ENCODE measurements around the gene ZNF367.
A peak's percentile ranks its signal among the peaks of the same experiment; 100 is the strongest.

The ZNF367 gene

GRCh38 chr9:96418083-96418919, at the start of gene ZNF367:
ZNF367 (minus strand) TSS chr9:96418370; CDS start chr9:96418032, 338 bp downstream.
- DNase-seq (ENCODE audit: low read depth in 2 of 2): peak; percentile 81 to 91

DNA sequence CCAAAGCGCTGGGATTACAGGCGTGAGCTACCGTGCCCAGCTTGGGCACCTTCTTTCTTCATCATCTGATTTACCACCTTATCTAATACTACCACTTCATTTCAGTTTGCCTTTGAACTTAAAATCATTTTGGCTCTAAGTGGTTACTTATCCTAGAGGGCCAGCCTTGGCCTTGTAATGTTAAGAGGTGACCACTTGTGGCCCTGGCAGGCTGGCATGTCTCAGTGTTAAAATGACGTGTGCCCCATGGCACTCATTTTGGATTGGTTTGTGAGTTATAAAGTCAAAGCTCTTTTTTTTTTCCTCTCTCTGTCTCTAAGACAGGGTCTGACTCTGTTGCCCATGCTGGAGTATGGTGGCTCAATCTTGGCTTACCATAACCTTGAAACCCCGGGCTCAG, 49.6 kb upstream of the ZNF367 start:
- DNase-seq (ENCODE audit: low read depth in 2 of 2): no peak

DNA sequence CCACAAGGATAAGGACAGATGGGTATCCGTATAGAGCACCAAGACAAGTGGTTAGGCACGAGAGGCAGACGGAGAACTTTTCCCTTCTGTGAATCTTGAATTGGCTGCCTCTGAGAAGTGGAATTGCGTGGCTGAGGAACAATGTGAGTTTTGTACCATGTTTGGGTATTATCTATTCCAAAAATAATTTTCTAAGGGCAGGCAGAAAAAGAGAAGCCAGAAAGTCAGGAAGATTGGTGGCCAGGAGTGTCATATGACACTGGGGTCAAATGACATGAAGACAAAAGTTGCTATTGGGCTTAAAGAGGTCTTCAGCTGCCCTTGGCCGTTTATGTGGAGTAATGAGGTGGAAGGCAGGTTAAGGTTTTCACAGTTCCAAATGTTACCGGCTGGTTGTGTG, 46.3 kb upstream of the ZNF367 start:
- no peak for DNase-seq (ENCODE audit: low read depth in 2 of 2)

DNA sequence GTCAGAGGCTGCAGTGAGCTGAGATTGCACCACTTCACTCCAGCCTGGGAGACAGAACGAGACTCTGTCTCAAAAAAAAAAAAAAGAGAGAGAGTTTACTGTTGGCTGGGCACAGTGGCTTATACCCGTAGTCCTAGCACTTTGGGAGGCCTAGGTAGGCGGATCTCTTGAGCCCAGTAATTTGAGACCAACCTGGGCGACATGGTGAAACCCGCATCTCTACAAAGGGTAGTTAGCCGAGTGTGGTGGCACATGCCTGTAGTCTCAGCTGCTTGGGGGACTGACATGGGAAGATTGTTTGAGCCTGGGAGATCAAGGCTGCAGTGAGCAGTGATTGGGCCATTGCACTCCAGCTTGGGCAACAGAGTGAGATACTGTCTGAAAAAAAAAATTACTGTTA, 44.4 kb upstream of the ZNF367 start:
- no peak for DNase-seq (ENCODE audit: low read depth in 2 of 2)

DNA sequence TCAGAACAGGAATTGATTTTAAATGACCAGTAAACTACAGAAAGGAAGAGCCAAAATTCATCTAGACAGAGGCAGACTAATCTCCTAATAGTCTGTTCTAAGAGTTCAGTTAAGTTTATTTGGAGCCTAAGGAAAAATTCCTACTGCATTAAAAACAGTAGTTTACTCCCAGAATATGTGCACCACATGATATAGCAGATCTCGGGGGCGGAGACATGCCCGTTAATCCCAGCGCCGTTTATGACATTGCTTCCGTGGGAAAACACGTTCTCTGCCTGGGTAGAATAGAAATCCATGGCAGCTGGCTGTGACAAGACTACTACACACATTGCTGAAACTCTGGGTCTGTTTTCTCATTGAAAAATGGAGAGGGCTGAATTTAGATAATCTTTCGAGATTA, 43.2 kb upstream of the ZNF367 start:
- DNase-seq (ENCODE audit: low read depth in 2 of 2): no peak

- DNase-seq (ENCODE audit: low read depth in 2 of 2): no peak
These were observed 42.7 kb upstream of the ZNF367 start for GRCh38 chr9:96460882-96461281.

GRCh38 chr9:96460470-96460869, 42.3 kb upstream of the ZNF367 start:
- DNase-seq (ENCODE audit: low read depth in 2 of 2): no peak

- no peak for DNase-seq (ENCODE audit: low read depth in 2 of 2)
These were observed 41.3 kb upstream of the ZNF367 start for GRCh38 chr9:96459268-96460007.

DNA sequence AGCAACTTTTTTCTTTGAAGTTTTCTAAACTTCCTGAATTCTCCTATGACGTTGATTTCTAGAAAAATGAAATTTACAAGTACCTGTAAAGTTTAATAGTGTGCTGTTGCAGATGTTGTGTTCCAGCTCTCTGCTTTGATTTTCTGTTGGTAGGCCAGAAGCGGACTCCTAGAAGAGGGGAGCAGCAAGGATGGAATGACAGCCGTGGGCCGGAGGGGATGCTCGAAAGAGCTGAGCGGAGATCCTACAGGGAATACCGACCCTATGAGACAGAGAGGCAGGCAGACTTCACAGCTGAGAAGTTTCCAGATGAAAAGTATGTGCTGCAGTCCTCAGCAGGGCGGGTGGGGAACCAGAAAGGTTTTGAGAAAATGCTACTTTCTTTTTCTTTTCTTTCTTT, 40.1 kb upstream of the ZNF367 start:
- DNase-seq (ENCODE audit: low read depth in 2 of 2): no peak

- DNase-seq (ENCODE audit: low read depth in 2 of 2): no peak
These were observed 39.1 kb upstream of the ZNF367 start for GRCh38 chr9:96457266-96457665.

GRCh38 chr9:96453625-96454024, 35.5 kb upstream of the ZNF367 start:
- no peak for DNase-seq (ENCODE audit: low read depth in 2 of 2)

DNA sequence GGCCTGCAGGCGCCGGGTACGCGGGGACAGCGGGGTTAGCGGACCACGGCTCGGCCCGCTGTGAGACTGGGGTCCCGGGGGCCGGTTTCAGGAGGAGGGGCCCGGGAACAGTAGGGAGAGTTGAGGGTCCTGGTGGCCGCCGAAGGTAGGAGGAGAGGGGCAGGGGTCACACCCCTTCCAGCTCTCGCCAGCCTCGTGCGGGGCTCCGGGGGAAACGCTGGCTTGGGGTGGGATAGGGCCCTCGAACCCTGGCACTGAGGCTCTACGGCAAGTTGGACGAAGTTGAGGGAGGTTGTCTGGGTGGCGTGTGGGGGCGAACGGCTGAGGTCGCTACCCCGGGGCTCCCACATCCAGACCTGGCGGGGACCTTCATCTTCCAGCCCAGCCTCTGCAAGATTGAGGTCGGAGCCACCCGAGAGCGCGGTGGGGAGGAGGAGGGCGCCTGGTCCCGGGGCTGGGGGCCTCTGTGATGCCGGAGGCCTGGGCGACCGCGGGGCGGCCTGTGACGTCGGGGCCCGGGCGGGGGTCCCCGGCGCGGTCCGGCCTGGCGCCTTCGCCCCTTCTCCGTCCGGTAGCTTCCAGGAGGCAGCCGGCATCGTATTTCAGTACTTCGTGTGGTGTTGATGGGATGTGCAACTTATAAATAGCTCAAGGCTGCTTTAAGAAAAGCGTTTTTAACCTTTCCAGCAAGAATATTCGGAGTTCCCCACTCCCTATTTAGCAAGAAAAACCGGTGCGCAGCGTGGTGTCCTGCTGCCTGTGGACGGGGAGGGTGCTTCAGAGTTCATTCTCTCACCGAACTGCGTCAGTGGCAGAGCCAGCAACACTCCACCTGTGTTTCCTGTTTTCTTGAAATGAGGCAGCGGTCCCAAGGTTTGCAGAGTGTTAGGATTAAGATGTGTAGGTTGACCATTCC, 32.7 kb upstream of the ZNF367 start:
- DNase-seq (ENCODE audit: low read depth in 2 of 2): peak; percentile 4 to 7

GRCh38 chr9:96449845-96450612, 31.9 kb upstream of the ZNF367 start, which contains the start of gene HABP4:
HABP4 (plus strand) TSS chr9:96450169; CDS start chr9:96450280, 111 bp downstream.
- peak; percentile 92 to 98 for DNase-seq (ENCODE audit: low read depth in 2 of 2)

- no peak for DNase-seq (ENCODE audit: low read depth in 2 of 2)
These were observed 31.3 kb upstream of the ZNF367 start for GRCh38 chr9:96449523-96449844.

DNA sequence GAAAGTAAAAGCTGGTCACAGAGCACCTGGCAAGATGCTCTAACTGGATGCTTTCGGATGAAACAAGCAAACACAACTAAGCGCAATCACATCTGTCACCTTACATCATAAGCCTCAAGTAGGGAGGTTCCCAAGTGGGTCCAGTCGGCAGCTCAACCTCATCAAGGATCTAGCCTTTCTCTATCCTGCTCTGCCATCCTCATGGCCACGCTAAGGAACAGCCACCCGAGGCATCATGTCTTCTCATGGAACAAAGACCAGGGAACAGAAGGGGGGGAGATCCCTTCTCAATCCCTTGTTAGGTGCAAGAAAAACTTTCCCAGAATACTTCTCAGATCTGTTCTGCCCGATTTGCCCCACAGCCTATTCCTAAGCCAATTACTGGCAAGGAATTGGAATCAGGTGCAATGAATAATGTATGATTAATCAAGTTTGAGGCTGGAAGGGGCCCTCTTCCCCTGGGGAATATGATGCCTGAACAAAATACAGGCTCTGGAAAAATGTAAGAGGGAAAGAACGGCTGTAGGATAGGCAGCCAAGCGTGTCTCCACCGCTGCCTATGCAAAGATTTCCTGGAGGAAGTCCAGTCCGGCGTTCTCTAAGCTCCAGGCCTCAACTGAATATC, 30.5 kb upstream of the ZNF367 start:
- DNase-seq (ENCODE audit: low read depth in 2 of 2): no peak

DNA sequence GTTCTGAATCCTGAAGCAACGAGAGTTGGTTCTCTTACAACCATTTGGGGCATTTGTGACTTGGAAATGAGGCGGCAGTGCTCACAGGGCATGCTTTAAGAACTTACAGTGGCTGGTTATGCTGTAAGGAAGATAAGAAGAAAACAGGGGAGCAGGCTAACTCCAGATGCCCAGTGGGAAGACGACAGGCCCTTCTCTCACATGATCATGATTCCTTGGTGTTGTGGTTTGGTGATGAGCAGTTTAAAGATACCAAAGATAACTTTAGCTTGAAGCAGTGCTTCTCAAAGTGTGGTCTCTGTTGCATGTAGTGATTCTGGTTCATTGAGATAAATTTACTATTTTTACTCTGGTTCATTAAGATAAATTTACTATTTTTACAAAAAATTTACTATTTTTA, 29.2 kb upstream of the ZNF367 start:
- no peak for DNase-seq (ENCODE audit: low read depth in 2 of 2)

DNA sequence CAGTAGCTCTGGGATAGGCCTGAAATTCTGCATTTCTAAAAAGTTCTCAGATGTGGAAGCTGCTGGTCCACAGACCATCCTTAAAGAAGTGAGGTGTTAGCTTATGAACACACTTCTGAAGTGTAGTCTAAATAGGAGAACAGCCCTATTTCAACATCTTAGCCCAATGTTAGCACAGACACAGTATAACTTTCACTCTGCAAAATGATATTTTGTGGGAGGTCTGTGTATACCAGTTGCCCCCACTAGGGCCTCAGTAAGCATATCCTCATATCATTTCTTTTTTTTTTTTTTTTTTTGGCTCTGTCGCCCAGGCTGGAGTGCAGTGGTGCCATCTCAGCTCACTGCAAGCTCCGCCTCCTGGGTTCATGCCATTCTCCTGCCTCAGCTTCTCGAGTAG, 24.3 kb upstream of the ZNF367 start:
- DNase-seq (ENCODE audit: low read depth in 2 of 2): no peak

- no peak for DNase-seq (ENCODE audit: low read depth in 2 of 2)
These were observed 23.8 kb upstream of the ZNF367 start for GRCh38 chr9:96441798-96442445.

- DNase-seq (ENCODE audit: low read depth in 2 of 2): no peak
These were observed 22.6 kb upstream of the ZNF367 start for GRCh38 chr9:96440671-96441199.

DNA sequence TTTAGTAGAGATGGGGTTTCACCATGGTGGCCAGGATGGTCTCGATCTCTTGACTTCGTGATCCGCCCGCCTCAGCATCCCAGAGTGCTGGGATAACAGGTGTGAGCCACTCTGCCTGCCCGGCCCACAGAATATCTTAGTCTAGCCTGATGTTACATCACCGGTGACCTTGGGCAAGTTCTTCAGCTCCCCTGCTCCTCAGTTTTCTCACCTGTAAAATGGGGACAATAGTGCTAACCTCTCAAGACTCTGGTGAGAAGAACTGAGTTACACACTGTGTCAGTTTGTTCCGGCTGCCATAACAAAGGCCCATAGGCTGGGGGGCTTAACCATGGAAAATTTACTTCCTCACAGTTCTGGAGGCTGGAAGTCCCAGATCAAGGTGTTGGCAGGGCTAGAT, 19.3 kb upstream of the ZNF367 start:
- DNase-seq (ENCODE audit: low read depth in 2 of 2): no peak

All from stimulated activated CD4-positive, alpha-beta T cell treated with anti-CD3 and anti-CD28 coated beads, Interleukin-1b, Interleukin-23, amount 100 ng/mL, for 4 hours (primary cell).